Skeletal muscle cell (primary cell): Measurements from ENCODE around the gene COL4A4.

ENCODE experiments used
- DNase-seq: peaks from one replicate; pipeline ENCODE4 v3.0.0-alpha.2; 2010; ENCODE audit warnings: low read depth
- H3K4me3 ChIP-seq: 2 replicates; pipeline ENCODE4 v1.5.1; 2011; ENCODE audit warnings: low read depth, mild to moderate bottlenecking, control low read depth, low read length, moderate library complexity

COL4A4 gene

GRCh38 chr2:227164763-227165291, 822 bp upstream of the COL4A4 start:
- peak overlapping the region; percentile 44 for H3K4me3 ChIP-seq
- DNase-seq = no peak

GRCh38 chr2:227163485-227163997, 464 bp downstream of the COL4A4 start:
- no peak for DNase-seq
- H3K4me3 ChIP-seq = peak overlapping the region; percentile 44

- H3K4me3 ChIP-seq = no peak overlapping the region
- DNase-seq = no peak
Observed at GRCh38 chr2:227161947-227162346, 2.1 kb downstream of the COL4A4 start.

- no peak for DNase-seq
- H3K4me3 ChIP-seq = no peak overlapping the region
Observed at GRCh38 chr2:227160164-227160563, 3.8 kb downstream of the COL4A4 start.

- DNase-seq = peak; percentile 73
Observed at GRCh38 chr2:227154986-227155774, 8.8 kb downstream of the COL4A4 start.

GRCh38 chr2:227153758-227154486, 10.1 kb downstream of the COL4A4 start:
- DNase-seq = no peak
- no peak overlapping the region for H3K4me3 ChIP-seq

More at GRCh38 chr2:227154986-227155774, 8.8 kb downstream of the COL4A4 start:
- no peak overlapping the region for H3K4me3 ChIP-seq

- no peak overlapping the region for H3K4me3 ChIP-seq
- DNase-seq = no peak
Observed at GRCh38 chr2:227153307-227153706, 10.7 kb downstream of the COL4A4 start.

GRCh38 chr2:227152093-227152766, 11.8 kb downstream of the COL4A4 start:
- peak; percentile 44 for DNase-seq
- no peak overlapping the region for H3K4me3 ChIP-seq

- H3K4me3 ChIP-seq = no peak overlapping the region
- no peak for DNase-seq
Observed at GRCh38 chr2:227150222-227150936, 13.6 kb downstream of the COL4A4 start.

GRCh38 chr2:227148106-227148505, 15.9 kb downstream of the COL4A4 start:
- no peak overlapping the region for H3K4me3 ChIP-seq
- no peak for DNase-seq

GRCh38 chr2:227147023-227147422, 17.0 kb downstream of the COL4A4 start:
- no peak overlapping the region for H3K4me3 ChIP-seq
- peak; percentile 38 for DNase-seq

- H3K4me3 ChIP-seq = no peak overlapping the region
- no peak for DNase-seq
Observed at GRCh38 chr2:227146456-227146855, 17.5 kb downstream of the COL4A4 start.

GRCh38 chr2:227143895-227144294, 20.1 kb downstream of the COL4A4 start:
- DNase-seq = no peak
- H3K4me3 ChIP-seq = no peak overlapping the region

- no peak for DNase-seq
- H3K4me3 ChIP-seq = no peak overlapping the region
Observed at GRCh38 chr2:227141301-227141700, 22.7 kb downstream of the COL4A4 start.

- no peak for DNase-seq
- no peak overlapping the region for H3K4me3 ChIP-seq
Observed at GRCh38 chr2:227134591-227134990, 29.4 kb downstream of the COL4A4 start.

GRCh38 chr2:227132986-227133385, 31.0 kb downstream of the COL4A4 start:
- no peak overlapping the region for H3K4me3 ChIP-seq
- no peak for DNase-seq

GRCh38 chr2:227130636-227131035, 33.4 kb downstream of the COL4A4 start:
- H3K4me3 ChIP-seq = no peak overlapping the region
- no peak for DNase-seq

- no peak overlapping the region for H3K4me3 ChIP-seq
- no peak for DNase-seq
Observed at GRCh38 chr2:227127201-227127600, 36.8 kb downstream of the COL4A4 start.

- DNase-seq = no peak
- H3K4me3 ChIP-seq = no peak overlapping the region
Observed at GRCh38 chr2:227125506-227125905, 38.5 kb downstream of the COL4A4 start.
